HG03565 (cell line): Measurements from ENCODE around the gene ANKRD13C.
A peak's percentile ranks its signal among the peaks of the same experiment; 100 is the strongest.
"Not testable (repeated sequence)": the region's sequence is repeated elsewhere in the genome, so short reads cannot be mapped to it uniquely, and the experiment has no call there.

Source experiments
- ATAC-seq: cut with Tn5 transposase; IDR thresholded peaks from one replicate; pipeline ENCODE4 v1.9.1; 2021; ENCODE audit warnings: mild to moderate bottlenecking, moderate library complexity; ENCODE audit not compliant: unreplicated experiment

The ANKRD13C gene, protein sequence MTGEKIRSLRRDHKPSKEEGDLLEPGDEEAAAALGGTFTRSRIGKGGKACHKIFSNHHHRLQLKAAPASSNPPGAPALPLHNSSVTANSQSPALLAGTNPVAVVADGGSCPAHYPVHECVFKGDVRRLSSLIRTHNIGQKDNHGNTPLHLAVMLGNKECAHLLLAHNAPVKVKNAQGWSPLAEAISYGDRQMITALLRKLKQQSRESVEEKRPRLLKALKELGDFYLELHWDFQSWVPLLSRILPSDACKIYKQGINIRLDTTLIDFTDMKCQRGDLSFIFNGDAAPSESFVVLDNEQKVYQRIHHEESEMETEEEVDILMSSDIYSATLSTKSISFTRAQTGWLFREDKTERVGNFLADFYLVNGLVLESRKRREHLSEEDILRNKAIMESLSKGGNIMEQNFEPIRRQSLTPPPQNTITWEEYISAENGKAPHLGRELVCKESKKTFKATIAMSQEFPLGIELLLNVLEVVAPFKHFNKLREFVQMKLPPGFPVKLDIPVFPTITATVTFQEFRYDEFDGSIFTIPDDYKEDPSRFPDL

GRCh38 chr1:70354332-70355110 lies at the start of gene ANKRD13C:
Gene ANKRD13C (minus strand): TSS chr1:70354722. CDS start chr1:70354408, 314 bp downstream.
- peak; percentile 80 for ATAC-seq

GRCh38 chr1:70403759-70404158 lies 49.2 kb upstream of the ANKRD13C start:
- ATAC-seq: no peak

GRCh38 chr1:70401974-70402373 lies 47.5 kb upstream of the ANKRD13C start:
- no peak for ATAC-seq

DNA sequence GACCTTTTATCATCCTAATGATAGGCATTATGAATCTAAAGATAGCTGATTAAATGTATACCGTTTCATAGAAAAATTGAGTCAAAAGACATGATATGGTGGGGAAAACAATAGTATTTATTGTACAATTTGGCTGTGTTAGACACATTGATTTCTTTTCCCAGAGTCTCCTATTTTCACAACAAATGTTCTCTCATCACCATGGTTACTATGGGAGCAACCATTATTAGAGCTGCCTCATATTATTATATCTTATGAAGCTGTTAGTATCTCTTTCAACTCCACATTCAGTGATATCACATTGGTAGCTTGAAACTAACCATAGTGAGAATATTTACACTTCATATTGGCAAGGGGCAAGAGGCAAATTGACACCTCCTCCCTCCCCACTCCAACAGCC lies 45.8 kb upstream of the ANKRD13C start:
- no peak for ATAC-seq

DNA sequence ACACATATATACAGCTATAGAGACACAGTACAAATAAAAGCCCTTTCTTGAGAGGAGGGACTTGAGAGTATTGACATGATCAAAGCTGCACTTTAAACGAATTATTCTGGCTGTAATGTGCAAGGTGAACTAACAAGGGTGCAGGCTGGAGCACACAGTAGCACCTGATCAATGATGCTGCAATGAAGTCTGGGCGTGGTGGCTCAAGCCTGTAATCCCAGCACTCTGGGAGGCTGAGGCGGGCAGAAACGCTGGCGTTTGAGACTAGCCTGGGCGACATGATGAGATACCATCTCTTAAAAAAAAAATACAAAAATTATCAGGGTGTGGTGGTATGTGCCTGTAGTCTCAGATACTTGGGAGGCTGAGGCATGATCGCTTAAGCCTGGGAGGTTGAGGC lies 42.5 kb upstream of the ANKRD13C start:
- ATAC-seq: no peak

GRCh38 chr1:70396607-70397006 lies 42.1 kb upstream of the ANKRD13C start:
- ATAC-seq: no peak

GRCh38 chr1:70392626-70393025 lies 38.1 kb upstream of the ANKRD13C start:
- no peak for ATAC-seq

- ATAC-seq: no peak
Observed at GRCh38 chr1:70387507-70387906, 33.0 kb upstream of the ANKRD13C start.

DNA sequence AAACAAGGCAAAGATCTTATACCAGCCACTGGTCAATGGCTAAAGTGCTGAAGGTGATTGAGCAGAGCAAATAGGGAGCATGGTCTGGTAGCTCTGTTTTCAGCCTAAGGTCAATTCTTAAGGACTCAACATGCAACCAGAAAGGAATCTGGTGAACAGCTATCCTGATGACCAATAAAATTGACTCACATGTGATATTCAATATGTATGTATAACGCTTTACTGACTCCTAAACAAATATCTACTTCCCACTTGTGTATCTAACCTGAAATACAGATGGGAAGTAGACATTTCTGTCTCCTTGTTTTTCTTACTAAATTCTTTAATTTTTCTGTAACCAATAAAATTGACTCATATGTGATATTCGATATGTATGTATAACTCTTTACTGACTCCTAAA lies 31.6 kb upstream of the ANKRD13C start:
- no peak for ATAC-seq

DNA sequence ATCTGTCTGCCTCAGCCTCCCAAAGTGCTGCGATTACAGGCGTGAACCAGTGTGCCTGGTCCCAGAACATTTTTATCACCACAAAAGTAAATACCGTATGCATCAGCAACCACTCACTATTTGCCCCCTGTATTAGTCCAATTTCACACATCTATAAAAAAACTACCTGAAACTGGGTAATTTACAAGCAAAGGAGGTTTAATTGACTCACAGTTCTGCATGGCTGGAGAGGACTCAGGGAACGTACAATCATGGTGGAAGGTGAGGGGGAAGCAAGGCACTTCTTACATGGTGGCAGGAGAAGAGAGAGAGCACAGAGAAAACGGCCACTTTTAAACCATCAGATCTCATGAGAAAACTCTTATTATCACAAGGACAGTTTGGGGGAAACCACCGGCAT lies 31.0 kb upstream of the ANKRD13C start:
- no peak for ATAC-seq

DNA sequence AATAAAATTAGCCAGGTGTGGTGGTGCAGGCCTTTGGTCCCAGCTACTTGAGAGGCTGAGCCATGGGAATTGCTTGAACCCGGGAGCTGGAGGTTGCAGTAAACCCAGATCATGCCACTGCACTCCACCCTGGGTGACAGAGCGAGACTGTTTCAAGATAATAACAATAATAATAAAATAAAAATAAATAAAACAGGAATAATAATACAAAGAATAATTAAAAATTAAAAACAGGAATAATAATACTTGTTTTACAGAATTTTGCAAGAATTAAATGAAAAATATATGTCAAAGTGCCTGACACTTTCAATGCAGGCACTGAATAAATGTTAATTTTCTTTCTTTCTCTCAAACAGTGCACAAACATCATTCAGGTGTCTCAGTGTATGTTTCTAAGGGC lies 30.0 kb upstream of the ANKRD13C start:
- no peak for ATAC-seq

GRCh38 chr1:70383483-70383882 lies 29.0 kb upstream of the ANKRD13C start:
- no peak for ATAC-seq

DNA sequence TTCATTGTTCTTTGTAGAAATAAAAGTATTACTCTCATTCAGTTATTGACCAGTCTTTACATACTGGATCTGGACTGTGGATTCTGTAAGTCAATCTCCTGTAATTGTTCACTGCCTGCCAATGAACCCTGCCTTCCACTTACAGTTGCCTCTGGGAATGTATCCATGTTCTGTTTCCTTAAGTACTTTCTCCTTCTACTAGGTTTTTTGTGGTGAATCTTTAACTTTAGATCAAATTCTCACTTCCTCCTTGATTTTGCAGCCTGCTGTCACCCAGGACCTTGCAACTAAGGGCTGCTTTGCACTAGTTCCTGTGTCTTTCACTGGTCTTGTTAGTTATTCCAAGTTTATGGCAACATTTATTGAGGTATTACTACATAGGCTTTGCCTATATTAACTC lies 28.2 kb upstream of the ANKRD13C start:
- ATAC-seq: peak; percentile 91

DNA sequence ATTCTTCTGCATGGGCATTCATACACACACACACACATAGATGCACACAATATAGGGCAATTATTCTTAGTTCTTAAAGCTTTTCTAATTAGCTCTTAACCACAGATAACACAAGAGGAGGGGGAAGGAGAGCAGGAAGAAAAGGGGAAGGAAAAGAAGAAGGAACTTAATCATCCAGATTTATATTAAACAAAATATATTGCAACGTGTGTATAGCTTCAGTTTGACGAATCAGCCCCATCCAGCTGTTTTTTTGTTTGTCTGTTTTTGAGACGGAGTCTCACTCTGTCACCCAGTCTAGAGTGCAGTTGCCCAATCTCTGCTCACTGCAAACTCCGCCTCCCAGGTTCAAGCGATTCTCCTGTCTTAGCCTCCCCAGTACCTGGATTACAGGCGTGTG lies 21.7 kb upstream of the ANKRD13C start:
- no peak for ATAC-seq

DNA sequence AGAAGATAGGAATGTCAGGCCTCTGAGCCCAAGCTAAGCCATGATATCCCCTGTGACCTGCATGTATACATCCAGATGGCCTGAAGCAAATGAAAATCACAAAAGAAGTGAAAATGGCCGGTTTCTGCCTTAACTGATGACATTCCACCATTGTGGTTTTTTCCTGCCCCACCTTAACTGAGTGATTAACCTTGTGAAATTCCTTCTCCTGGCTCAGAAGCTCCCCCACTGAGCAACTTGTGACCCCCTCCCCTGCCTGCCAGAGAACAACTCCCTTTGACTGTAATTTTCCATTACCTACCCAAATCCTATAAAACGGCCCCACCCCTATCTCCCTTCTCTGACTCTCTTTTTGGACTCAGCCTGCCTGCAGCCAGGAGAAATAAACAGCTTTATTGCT lies 19.1 kb upstream of the ANKRD13C start:
- ATAC-seq: not testable (repeated sequence)

GRCh38 chr1:70372426-70372825 lies 17.9 kb upstream of the ANKRD13C start:
- no peak for ATAC-seq

GRCh38 chr1:70371586-70371985 lies 17.1 kb upstream of the ANKRD13C start:
- not testable (repeated sequence) for ATAC-seq

GRCh38 chr1:70367397-70367796 lies 12.9 kb upstream of the ANKRD13C start:
- ATAC-seq: not testable (repeated sequence)

DNA sequence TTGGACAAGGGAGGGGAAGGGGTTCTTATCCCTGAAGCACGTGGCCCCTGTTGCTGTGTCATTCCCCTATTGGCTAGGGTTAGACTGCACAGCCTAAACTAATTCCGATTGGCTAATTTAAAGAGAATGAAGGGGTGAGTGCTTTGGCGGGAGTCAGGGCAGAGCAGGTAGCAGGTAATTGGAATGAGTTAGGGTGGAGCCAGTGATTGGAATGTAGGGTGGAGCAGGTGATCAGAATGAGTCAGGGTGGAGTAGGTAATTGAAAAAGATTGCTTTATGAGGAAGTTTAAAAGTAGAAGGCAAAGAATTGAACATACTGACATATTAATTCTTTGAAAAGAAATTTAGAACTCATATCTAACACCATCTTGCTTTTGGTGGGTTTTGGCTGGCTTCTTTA lies 12.5 kb upstream of the ANKRD13C start:
- ATAC-seq: not testable (repeated sequence)

- not testable (repeated sequence) for ATAC-seq
Observed at GRCh38 chr1:70366425-70366952, 12.0 kb upstream of the ANKRD13C start.

- no peak for ATAC-seq
Observed at GRCh38 chr1:70364439-70364838, 9.9 kb upstream of the ANKRD13C start.
